Aorta (tissue), 5 donors: ENCODE results near the gene CD163L1. TPM values are rescaled to one million over a fixed set of nuclear protein-coding genes. Genes with fewer than 3 reads are reported as not detected.

Experiments
- ATAC-seq: fragments of 200-7000 bp; cut with Tn5 transposase; one replicate; pipeline ENCODE4 v1.9.1; 2022; ENCODE audit warnings: moderate library complexity; ENCODE audit not compliant: low FRiP score
- DNase-seq, 2 donors: peaks; one replicate each; pipeline ENCODE4 v3.0.0-alpha.2; 2020
- H3K27ac ChIP-seq, 2 donors: one replicate each; pipeline ENCODE4 v1.5.1; 2013; ENCODE audit warnings: low read length in 2 of 2, mild to moderate bottlenecking in 2 of 2, moderate library complexity in 2 of 2, control low read depth in 1 of 2, inconsistent platforms in 1 of 2, low read depth in 1 of 2
- H3K27me3 ChIP-seq, 2 donors: one replicate each; pipeline ENCODE4 v1.6.1; 2013; ENCODE audit warnings: control low read depth in 1 of 2, low read length in 1 of 2, mild to moderate bottlenecking in 1 of 2, moderate library complexity in 1 of 2; ENCODE audit not compliant: insufficient read depth in 2 of 2, control insufficient read depth in 1 of 2
- H3K36me3 ChIP-seq, 2 donors: one replicate each; pipeline ENCODE4 v1.6.1; 2013; ENCODE audit warnings: control low read depth in 1 of 2, low read length in 1 of 2, mild to moderate bottlenecking in 1 of 2; ENCODE audit not compliant: insufficient read depth in 2 of 2, control insufficient read depth in 1 of 2
- H3K4me1 ChIP-seq, 2 donors: one replicate each; pipeline ENCODE4 v1.6.1; 2013; ENCODE audit warnings: low read length in 2 of 2, control low read depth in 1 of 2, mild to moderate bottlenecking in 1 of 2, moderate library complexity in 1 of 2; ENCODE audit not compliant: insufficient read depth in 2 of 2, control insufficient read depth in 1 of 2
- H3K4me3 ChIP-seq, 2 donors: one replicate each; pipeline ENCODE4 v1.5.1; 2013; ENCODE audit warnings: low read length in 2 of 2, control low read depth in 1 of 2, mild to moderate bottlenecking in 1 of 2
- H3K9me3 ChIP-seq: one replicate; pipeline ENCODE4 v1.6.1; 2013; ENCODE audit warnings: mild to moderate bottlenecking, low read length; ENCODE audit not compliant: control insufficient read depth
- WGBS, 2 donors: extraction: QIAGEN DNeasy Blood & Tissue Kit; methylation state at CpG; one replicate each; pipeline ENCODE4 v1.1.7; 2013; 5-methylcytosine and 5-hydroxymethylcytosine counted together
- intact Hi-C, 2 donors: fragments of 100-400 bp; cut with DNase I; formaldehyde crosslinking; loops; one replicate each; pipeline versions ENCODE4 v1.14.2 to v1.15.0; 2022
- long read RNA-seq, 2 donors: library from polyadenylated mRNA; unstranded; transcript quantifications; one replicate each; pipeline ENCODE4 v2.0.0, GENCODE V29; 2020 to 2021
- polyA plus RNA-seq, 2 donors: library from polyadenylated mRNA; stranded (reverse); fragments of 200-250 nt; gene quantifications; one replicate each; pipeline ENCODE4 v1.2.3, GENCODE V29; 2013
- total RNA-seq, 2 donors: library from RNA; stranded (reverse); fragmentation: NEBNext Ultra II Directional; extraction: Animal tissue kit (Norgen Biotek cat#: 25700); gene quantifications; one replicate each; pipeline ENCODE4 v1.2.1, GENCODE V29; 2021
- donor health status: healthy with polysubstance abuse.
- donor health status: Bipolar disorder and iron deficiency.
- donor health status: DM: no; HTN: no; CAD: no.
- donor health status: DM: no; HTN: no; CAD: no.
- donor health status: DM: yes; HTN: yes; CAD: no.

Gene CD163L1
- total RNA-seq (10 to 100 TPM; 10.2 to 39.8 TPM), polyA plus RNA-seq (1 to 10 TPM; 1.2 to 4.5 TPM)
- long read RNA-seq, donor 1, partial matches to known transcripts, result 4 of 6 reads
- long read RNA-seq, donor 1, other reads (novel, unspliced or antisense), result 1 of 6 reads
- long read RNA-seq, donor 2, full-length matches to known transcripts, result 2 of 11 reads
- long read RNA-seq, donor 2, partial matches to known transcripts, result 3 of 11 reads
- long read RNA-seq, donor 2, other reads (novel, unspliced or antisense), result 6 of 11 reads

GRCh38 chr12:7444076-7444475 is at the start of gene CD163L1:
TSS of gene CD163L1 (minus strand) at chr12:7444153. CDS start at chr12:7444127, 26 bp downstream.
- Histone ChIP-seq H3K27me3 (no peaks in the 10 kb centered on the region), H3K9me3 (no peaks in the 10 kb centered on the region), H3K4me1 (no peaks in the 10 kb centered on the region), H3K36me3 (no peaks in the 10 kb centered on the region), H3K4me3 (no peak within 1 kb of the TSS), H3K27ac (no peak within 1 kb of the TSS)
- ATAC-seq, result no peak
- WGBS, 2 donors, result 31 to 33% methylated on average over 2 of the region's 2 CpGs
- DNase-seq, result no peak
- intact Hi-C loops, result no loop called here

DNA sequence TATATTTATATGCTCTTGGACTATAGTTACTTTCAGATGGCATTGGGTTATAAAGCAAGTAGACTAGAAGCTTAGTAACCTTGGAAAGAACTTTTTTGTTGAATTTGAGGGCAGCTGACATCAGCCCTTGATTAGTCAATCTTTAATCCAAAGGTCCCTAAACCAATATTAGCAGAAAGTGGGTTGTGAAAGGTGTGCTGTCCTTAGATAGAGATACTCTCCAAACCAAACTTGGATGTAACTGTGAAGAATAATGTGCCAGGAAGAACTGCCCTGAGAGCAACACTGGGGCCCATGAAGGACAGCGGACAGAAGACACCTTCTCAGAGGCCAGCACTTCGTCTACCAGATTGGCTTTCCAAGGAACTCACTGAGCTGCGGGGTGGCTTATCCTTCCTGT is 49.1 kb upstream of the CD163L1 start:
- Histone ChIP-seq H3K9me3 (no peaks in the 10 kb centered on the region), H3K27me3 (no peaks in the 10 kb centered on the region), H3K36me3 (no peaks in the 10 kb centered on the region), H3K4me1 (no peaks in the 10 kb centered on the region), H3K4me3 (no peak overlapping the region), H3K27ac (no peak overlapping the region)
- 84 to 85% methylated on average over 3 of the region's 3 CpGs for WGBS, 2 donors
- DNase-seq, result no peak
- intact Hi-C loops, result no loop called here
- ATAC-seq, result no peak

DNA sequence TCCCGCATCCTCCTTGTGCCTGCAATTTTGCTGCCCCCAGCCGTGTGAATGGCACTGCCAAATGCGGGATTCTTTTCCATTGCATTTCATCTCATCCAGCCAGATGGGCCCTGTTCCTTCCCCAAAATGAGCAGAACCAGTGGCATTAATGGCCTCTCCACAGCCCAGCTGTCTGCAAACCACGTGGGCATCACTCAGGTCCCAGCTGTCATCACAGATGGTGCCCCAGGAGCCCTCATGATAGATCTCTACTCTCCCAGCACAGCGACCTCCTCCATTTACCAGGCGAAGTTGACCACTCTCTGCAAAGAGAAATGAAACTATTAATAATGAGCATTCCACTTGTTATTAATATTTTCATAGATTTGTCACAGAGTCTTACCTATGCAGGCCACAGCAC is 42.6 kb upstream of the CD163L1 start:
- ATAC-seq (no peak), DNase-seq (peak in 1 of 2 donors; percentile 65)
- intact Hi-C loops, result no loop called here
- no peak overlapping the region for H3K27ac ChIP-seq
- H3K4me3 ChIP-seq, result no peak overlapping the region
- H3K36me3 ChIP-seq, result no peaks in the 10 kb centered on the region
- no peaks in the 10 kb centered on the region for H3K4me1 ChIP-seq
- 78 to 83% methylated on average over 6 of the region's 6 CpGs for WGBS, 2 donors
- H3K9me3 ChIP-seq, result peaks cover 1% of the 10 kb centered on the region
- no peaks in the 10 kb centered on the region for H3K27me3 ChIP-seq

DNA sequence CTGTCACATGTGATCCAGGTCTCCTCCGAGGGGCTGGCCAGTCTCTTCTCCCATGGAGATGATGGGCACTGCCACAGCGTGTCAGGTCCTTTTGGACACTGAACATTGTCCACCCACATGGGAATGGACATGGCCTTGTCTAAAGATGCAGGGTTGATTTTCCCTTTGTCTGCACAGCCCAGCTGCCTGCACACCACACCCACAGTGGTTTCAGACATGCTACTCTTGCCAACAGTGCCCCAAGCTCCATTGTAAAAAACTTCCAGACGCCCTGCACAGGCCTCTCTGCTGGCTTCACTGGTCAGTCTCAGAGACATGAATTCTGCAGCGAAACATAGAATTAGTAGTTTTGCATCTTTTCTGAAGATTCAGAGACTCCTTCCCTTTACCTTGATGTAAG is 41.1 kb upstream of the CD163L1 start:
- Histone ChIP-seq H3K36me3 (no peaks in the 10 kb centered on the region), H3K27ac (no peak overlapping the region), H3K9me3 (peaks cover 1% of the 10 kb centered on the region), H3K27me3 (no peaks in the 10 kb centered on the region), H3K4me3 (no peak overlapping the region), H3K4me1 (no peaks in the 10 kb centered on the region)
- ATAC-seq (no peak), DNase-seq (no peak)
- WGBS, 2 donors, result 41 to 54% methylated on average over 4 of the region's 4 CpGs
- intact Hi-C loops, result no loop called here

DNA sequence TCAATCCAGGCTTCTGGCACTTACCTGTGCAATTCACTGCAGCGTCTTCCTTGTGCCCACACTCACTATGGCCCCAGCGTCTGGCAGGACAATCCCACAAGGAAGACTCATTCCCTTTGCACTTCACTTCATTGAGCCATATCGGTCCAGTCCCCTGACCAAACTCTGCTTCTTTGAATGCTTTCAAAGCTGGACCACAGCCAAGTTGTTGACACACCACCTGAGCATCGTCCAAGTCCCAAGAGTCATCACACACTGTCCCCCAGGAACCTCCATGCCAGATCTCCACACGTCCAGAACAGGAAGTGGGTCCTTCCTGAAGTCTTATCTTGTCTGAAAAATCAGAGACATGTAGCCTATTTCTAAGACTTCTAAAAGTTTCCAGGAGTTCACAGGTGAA is 39.4 kb upstream of the CD163L1 start:
- intact Hi-C loops, result no loop called here
- DNase-seq (peak in 1 of 2 donors; percentile 38), ATAC-seq (no peak)
- no peaks in the 10 kb centered on the region for H3K4me1 ChIP-seq
- no peaks in the 10 kb centered on the region for H3K27me3 ChIP-seq
- peaks cover 1% of the 10 kb centered on the region for H3K9me3 ChIP-seq
- H3K36me3 ChIP-seq, result no peaks in the 10 kb centered on the region
- H3K4me3 ChIP-seq, result no peak overlapping the region
- WGBS, 2 donors, result 65 to 77% methylated on average over 5 of the region's 5 CpGs
- H3K27ac ChIP-seq, result no peak overlapping the region

DNA sequence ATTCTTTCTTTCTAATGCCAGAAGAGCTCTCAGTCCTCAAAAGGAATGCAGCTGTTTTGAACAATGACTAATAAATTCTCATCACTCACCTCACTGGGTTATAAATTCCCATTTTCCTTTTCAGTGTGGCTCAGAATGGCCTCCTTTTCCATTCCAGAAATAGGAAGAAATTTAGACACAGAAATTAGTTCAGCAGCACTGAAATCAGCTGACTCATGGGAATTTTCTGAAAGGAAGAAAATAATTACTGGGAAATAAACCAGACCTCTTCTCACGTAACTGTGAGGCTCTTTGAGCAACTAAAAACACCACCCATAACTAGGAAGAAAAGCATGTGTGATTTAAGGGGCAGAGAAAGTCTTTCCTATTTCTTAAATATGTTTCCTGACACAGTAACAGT is 35.8 kb upstream of the CD163L1 start:
- DNase-seq, result no peak
- intact Hi-C loops, result no loop called here
- Histone ChIP-seq H3K27ac (no peak overlapping the region), H3K4me1 (no peaks in the 10 kb centered on the region), H3K27me3 (no peaks in the 10 kb centered on the region), H3K9me3 (peaks cover 1% of the 10 kb centered on the region), H3K36me3 (no peaks in the 10 kb centered on the region), H3K4me3 (no peak overlapping the region)
- WGBS, 2 donors, result 3% methylated on average over 1 of the region's 1 CpG
- ATAC-seq, result no peak

- no peak overlapping the region for H3K4me3 ChIP-seq
- no peak for ATAC-seq
- DNase-seq, result no peak
- H3K4me1 ChIP-seq, result no peaks in the 10 kb centered on the region
- 80 to 83% methylated on average over 6 of the region's 6 CpGs for WGBS, 2 donors
- intact Hi-C loops, result no loop called here
- H3K9me3 ChIP-seq, result peaks cover 2% of the 10 kb centered on the region
- no peaks in the 10 kb centered on the region for H3K27me3 ChIP-seq
- no peak overlapping the region for H3K27ac ChIP-seq
- H3K36me3 ChIP-seq, result no peaks in the 10 kb centered on the region
Observed at GRCh38 chr12:7472060-7472459, 28.1 kb upstream of the CD163L1 start.

DNA sequence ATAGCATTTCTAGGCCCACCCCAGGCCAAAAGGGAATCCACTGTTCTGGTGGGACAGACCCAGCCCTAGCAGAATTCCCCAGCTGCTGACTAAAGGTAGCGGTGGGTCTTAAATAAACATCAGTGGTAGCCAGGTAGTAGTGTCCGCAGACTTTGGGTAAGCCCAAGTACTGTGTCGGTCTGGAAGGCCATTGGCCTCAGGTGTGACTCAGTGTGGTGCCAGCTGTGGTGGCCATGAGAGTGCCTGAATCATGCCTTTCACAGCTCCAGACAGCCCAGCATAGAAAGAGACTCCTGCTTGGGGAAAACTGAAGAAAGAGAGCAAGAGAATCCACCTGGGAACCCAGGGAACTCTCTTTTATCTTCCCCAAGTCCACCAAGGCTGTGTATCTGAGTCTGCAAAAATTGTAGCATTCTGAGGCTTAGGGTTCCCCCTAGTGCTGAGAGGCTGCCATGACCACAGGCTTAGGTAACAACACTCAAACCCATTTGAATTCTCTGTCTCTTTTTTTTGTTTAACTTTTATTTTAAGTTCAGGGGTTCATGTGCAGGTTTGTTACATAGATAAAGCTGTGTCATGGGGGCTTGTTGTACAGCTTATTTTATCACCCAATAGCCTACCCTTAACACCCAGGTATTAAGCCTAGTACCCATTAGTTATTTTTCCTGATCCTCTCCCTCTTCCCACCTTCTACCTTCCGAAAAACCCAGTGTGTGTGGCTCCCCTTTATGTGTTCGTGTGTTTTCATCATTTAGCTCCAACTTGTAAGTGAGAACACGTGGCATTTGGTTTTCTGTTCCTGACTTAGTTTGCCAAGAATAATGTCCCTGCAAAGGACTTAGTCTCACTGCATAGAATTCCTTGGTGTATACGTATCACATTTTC is 16.7 kb upstream of the CD163L1 start:
- Histone ChIP-seq H3K36me3 (no peaks in the 10 kb centered on the region), H3K27me3 (no peaks in the 10 kb centered on the region), H3K27ac (no peak overlapping the region), H3K9me3 (peaks cover 1% of the 10 kb centered on the region), H3K4me1 (no peaks in the 10 kb centered on the region), H3K4me3 (no peak overlapping the region)
- intact Hi-C loops, result no loop called here
- DNase-seq, result no peak
- ATAC-seq, result peak; percentile 81
- 62 to 69% methylated on average over 7 of the region's 7 CpGs for WGBS, 2 donors

GRCh38 chr12:7459973-7460372 is 16.0 kb upstream of the CD163L1 start:
- Histone ChIP-seq H3K27me3 (no peaks in the 10 kb centered on the region), H3K4me3 (no peak overlapping the region), H3K36me3 (no peaks in the 10 kb centered on the region), H3K9me3 (peaks cover 1% of the 10 kb centered on the region), H3K27ac (no peak overlapping the region), H3K4me1 (no peaks in the 10 kb centered on the region)
- intact Hi-C loops, result no loop called here
- 79 to 81% methylated on average over 3 of the region's 3 CpGs for WGBS, 2 donors
- ATAC-seq (peak; percentile 19), DNase-seq (no peak)
